HG02870 (cell line): Measurements from ENCODE around the gene CXCL14.

Source experiments
- ATAC-seq: cut with Tn5 transposase; IDR thresholded peaks from one replicate; pipeline ENCODE4 v1.9.1; 2021; ENCODE audit warnings: mild to moderate bottlenecking, moderate library complexity; ENCODE audit not compliant: unreplicated experiment

CXCL14 gene

DNA sequence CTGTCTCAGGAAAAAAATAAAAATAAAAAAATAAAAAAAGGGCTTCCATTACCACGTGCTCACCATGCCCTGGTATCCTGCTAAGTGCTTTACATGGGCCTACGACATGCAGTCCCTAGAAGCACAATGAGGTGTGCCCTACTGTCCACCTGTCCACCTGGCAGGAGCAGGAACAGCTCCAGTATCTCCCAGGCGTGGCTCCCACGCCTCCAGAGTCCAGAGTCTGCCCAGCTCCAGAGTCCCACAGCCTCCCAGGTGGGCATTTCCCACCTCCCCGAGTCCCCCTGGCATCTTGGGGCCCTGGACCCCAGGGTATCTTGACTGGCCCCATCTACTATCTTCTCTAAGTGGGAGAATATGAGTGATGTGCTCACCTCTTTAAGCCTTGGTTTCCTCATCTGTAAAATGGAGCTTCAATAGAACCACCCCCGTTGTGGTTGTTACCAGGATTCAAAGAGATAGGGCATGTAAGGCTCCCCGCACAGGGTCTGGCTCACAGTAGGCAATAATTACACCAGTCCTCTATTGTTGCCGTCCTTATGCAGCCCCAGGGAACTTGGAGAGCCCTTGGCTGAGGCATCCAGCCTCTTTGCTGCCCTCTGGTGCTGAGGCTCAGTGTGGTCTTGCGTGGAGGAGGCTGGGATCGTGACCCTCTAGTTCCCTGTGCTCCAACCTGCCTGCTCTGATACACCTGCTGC is 8.9 kb downstream of the CXCL14 start:
- no peak for ATAC-seq

DNA sequence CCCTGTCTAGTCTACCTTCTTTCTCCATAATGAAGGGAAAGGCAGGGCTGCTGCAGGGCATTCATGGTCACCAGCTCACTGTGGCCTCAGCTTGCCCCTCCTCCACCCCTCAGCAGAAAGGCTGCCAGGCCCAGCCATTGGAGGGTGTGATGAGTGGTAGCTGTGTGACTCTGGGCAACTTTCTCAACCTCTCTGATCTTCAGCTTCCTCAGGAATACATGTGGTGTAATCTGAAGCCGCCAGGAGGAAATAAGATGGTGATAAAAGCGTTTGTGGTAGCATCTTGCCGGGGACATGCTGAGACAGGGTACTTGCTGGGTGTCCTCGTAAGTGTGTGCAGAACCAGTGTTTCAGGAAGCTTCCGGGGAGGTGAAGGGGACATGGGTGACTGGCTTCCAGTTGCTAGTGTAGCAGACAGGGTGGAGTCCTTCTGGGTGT is 9.8 kb downstream of the CXCL14 start:
- ATAC-seq = no peak

DNA sequence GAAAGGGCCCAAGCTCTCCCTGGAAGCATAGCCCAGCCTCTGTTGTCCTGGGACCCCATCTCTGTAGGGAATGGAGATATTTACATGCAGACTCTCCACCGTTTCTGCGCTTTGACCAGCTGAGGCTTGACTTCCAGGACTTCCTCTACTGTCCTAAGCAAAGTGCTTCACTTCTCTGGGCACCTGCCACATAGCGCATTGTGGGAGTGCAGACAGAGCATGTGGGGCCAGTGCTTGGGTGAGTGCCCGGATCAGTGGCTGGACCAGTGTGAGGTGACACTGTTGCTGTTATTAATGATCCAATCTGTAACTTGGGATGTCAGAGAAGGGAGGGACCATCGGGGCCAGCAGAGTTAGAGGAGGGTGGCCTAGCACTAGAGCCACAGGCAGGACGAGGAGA is 10.5 kb downstream of the CXCL14 start:
- ATAC-seq = no peak

DNA sequence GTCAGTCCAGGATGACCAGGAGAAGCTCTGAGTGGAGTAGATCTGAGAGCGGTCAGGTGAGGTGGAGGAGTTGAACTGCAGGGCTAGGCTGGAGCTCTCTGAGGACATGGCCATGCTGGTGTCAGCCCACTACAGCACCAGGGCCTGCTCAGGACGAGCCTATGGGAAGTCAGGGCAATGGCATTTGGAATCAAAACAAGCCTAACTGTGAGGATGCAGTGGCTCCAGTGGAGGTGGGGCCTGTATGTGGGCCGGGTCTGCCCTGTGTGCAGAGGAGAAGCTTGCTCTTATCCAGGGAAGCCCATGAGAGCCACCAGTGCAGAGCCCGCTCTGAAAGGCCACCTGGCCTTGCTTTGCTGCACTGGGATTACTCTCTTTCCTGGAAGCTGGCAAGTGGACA is 11.1 kb downstream of the CXCL14 start:
- ATAC-seq = no peak

DNA sequence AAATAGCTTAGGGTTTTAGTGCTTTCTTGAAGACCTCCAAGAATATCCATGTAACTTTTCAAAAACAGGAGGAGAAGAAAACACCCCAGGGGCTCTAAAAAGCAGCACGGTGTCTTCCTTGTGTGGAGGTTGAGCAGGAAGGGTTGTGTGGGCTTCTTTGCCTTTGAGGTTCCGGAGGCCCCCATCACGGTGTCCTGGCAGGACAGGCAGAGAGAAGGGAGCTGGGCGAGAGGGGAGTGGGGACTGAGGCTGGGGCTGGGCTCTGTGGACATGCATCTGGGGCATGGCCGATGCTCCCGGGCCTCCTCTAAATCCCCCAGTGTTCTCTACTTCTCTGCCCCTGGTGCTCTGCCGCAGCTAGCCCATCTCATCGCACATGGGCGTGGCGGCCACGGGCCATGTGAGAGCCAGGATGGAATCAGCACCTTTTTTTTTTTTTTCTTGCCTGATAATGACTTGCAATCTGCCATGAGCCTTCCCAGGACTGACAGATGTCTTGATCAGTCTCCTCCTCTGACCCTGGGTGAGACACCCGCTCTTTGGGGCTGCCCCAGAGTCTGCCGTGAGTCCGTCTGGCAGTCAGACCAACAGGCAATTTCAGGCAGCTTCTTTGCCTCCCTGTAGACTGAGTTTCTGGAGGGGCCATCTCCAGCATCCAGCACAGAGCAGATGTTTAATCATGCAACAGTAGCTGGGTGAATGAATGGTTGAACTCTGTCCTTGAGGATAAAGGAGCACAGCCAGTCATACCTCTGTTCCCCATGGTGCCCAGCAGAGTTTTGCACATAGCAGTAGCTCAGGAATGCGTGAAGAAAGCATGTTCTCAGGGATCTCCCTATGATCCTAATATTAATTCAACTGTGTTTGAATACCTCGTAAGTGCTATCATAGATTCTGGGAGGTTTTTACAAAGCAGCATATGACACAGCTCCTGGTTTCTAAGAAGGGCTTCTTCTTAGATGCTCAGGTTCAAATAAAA is 12.1 kb downstream of the CXCL14 start:
- ATAC-seq = no peak

DNA sequence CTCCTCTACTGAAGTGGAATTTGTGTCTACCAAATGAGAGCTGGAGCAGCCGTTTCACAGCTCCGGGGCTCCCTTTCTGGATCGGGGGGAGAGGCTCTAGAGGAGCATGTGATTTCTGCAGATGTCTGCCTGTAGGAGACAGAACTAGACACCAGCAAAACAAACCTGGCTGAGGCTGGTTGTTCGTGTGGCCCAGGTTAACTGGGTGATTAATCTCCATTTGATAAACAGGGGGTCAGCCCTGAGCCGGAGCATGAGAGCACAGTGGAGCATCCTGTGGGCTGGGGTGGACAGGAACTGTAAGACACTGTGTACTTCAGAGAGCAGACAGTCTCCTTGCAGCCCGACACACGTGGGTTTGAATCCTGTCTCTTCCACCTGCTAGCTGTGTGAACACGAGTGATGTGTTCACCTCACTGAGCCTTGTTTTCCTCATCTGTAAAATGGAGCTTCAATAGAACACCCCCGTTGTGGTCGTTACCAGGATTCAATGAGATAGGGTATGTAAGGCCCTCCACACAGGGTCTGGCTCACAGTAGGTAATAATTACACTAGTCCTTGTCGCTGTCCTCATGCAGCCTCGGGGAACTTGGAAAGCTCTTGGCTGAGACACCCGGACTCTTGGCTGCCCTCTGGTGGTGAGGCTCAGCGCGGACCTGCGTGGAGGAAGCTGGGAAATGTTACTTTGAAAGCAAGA is 12.9 kb downstream of the CXCL14 start:
- ATAC-seq = no peak

DNA sequence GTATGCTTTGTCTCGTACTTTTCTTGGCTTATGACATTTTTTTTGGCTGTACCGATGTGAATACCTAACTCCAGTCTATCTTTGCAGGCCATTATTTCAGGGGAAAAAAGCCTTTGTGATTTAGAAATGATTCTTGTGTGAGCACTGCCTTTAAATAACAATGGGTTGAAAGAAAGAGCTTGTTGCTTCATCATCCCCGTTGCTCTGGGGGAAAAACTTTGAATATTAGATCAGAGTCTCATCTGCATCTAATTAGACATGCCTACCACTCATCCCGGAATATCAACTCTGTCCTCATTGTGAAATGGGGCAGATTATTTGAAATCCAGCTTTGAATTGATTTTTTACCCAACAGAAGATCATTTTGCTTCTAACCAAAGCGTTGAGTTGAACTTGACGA is 13.5 kb downstream of the CXCL14 start:
- no peak for ATAC-seq

DNA sequence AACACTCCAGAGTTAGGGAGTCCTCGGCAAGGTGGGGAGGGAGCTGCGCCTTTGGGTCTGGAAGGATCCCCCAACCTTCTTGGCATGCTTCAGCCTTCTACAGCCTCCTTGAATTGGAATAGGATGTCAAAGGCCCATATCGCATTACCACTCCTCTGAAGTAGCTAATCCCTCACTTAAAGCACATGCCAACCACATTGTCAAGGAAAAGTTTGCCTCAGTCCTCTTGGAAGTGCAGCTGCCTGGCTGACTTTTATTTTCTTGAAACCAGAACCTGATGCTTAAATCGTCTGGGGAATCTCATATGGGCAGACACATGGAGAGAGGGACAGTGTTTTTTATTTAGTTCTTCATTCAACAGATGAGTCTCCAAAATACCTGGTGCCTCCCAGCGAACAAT is 14.5 kb downstream of the CXCL14 start:
- no peak for ATAC-seq

DNA sequence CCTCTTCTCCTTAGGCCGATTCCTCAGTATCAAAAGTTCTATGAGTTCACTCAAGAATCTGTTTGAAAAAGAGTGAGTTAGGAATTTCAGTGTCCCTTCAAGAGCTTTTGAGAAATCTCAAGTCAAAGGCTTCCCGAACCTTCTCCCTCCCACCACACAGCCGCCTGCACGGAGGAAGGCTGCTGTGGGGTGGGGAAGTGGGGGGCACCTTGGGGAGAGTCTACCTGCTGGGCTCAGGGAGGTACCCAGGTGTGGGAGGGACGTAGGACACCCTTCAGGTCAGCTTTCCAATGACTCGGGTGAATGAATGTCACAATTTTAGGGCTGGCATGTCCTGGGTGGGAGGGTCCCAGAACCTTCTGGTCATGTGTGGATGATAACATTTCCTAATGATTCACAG is 17.5 kb downstream of the CXCL14 start:
- no peak for ATAC-seq

DNA sequence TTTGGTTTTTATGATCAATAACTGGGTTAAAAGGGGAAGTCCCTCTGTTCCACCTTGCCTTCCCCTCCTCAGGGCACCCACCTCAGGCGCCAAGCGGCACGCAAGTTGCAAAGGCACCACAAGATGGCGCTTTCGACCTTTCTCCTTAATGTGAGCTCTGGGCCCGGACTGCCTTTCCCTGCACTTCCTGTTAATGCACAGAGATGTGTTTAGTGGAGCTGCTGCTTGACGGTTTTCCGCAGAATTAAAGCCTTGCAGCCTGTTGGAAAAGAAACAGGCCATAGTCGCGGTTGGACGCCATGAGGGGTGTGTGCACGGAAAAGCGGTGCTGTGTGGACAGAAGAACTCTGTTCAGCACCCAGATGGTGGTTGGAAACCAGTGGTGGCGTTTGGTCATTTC is 17.9 kb downstream of the CXCL14 start:
- ATAC-seq = peak; percentile 91

DNA sequence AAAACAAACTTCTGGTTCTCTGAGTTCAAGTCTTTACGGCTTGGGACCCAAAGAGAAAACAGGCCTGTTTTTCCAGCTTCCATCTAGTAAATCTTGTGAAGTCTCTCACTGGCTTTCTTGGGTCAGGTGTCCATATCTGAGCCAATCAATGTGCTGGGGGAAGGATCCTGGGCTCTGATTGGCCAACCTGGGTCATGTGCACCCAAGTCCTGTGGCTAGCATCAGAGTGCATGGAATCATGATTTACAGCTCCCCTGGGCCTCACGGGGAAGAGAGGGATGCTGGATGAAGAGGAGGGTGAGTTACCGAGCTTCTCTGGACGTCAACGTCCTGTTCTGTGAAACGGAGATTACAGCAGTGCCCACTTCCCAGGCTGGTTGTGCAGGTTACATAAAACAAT is 19.4 kb downstream of the CXCL14 start:
- no peak for ATAC-seq

DNA sequence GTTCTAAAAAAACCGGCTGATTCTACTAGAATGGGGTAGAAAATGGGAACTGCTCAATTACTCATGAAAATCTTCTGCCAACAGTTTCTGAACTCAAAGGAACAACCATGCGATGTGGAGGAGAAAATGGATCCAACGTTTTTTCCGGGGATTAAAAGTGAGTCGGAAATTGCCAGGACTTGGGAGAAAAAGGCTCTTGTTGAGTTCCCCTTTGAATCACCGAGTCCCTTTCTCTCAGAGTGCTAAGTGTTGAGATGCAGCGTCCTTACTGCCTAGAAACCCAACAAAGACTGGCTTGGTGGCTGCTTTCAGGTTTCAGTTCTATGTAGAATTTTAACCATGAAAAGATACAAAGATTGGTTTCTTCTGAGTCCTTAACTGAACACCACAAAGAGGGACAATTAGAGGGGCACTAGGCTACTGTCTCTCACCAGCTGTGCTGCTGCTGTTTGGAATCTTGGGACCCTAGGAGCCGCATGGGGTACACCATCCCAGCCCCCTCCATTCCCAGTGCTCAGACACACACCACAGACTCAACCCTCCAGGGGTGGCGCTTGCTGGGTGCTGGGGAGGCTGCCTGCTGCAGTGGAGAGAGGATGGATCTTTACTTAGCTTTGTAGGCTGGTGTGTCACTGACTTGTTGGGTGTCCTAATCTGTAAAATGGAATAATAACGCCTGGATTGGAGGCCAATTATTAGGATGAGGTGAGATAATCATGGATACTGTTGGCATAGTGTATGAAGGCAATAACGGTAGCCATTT is 21.5 kb downstream of the CXCL14 start:
- no peak for ATAC-seq

DNA sequence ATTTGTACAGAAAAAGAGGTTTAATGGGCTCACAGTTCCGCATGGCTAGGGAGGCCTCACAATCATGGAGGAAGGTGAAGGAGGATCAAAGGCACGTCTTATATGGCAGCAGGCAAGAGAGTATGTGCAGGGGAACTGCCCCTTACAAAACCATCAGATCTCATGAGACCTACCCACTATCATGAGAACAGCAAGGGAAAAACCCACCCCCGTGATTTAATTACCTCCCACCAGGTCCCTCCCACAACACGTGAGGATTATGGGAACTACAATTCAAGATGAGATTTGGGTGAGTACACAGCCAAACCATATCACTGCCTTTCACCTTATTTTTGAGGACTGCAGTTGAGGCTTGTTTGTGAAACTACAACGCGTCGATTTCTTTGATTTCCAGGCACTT is 22.2 kb downstream of the CXCL14 start:
- ATAC-seq = no peak

DNA sequence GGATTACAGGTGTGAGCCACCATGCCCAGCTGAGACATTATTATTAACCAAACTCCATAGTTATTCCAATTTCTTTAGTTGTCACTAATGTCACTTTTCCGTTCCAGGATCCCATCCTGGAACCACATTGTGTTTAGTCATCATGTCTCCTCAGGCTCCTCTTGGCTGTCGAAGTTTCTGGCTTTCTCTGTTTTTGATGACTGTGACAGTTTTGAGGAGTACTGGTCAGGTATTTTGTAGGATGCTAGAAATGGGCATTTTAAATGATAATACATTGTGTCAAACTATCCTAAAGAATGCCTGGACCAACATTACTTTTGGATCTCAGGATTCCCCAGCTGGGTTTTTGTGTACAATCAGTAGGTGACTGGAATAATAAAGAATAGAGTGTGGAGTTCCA is 23.3 kb downstream of the CXCL14 start:
- no peak for ATAC-seq

DNA sequence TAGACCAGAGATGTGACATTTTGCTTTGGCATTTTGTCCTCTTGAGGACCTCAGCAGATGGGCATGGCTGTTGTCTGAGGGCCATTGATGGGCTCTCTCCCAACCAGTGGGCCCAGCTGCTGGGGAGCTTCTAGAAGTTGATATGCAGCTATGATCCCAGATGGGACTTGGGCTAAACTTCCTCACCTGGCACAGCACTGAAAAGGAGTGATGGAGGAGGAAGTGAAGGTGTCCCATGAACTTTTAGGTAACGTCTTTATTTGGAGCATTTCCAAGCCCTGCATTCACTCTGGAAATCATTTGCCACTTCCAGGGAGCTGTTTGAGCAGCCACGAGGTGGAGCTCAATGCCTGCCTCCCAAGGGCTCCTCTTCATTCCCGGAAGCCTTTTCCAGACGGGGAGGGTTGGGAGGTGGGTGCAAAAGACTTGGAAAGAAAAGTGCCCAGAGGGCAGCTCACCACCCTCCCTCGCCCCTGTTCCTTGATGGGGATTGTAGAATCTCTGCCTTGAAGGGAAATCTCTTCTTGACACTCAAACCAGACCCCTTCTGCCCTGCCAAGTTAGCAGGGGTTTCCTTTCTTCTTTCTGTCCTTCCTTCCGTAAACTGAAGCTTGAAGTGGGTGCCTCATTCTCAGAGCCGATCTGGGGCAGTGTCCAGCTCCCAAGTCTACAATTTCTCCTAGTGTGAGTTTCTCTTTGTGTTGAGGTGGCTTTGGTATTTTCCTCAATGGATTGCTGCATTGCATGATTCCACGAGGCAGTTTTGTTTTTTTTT is 24.9 kb downstream of the CXCL14 start:
- ATAC-seq = no peak

DNA sequence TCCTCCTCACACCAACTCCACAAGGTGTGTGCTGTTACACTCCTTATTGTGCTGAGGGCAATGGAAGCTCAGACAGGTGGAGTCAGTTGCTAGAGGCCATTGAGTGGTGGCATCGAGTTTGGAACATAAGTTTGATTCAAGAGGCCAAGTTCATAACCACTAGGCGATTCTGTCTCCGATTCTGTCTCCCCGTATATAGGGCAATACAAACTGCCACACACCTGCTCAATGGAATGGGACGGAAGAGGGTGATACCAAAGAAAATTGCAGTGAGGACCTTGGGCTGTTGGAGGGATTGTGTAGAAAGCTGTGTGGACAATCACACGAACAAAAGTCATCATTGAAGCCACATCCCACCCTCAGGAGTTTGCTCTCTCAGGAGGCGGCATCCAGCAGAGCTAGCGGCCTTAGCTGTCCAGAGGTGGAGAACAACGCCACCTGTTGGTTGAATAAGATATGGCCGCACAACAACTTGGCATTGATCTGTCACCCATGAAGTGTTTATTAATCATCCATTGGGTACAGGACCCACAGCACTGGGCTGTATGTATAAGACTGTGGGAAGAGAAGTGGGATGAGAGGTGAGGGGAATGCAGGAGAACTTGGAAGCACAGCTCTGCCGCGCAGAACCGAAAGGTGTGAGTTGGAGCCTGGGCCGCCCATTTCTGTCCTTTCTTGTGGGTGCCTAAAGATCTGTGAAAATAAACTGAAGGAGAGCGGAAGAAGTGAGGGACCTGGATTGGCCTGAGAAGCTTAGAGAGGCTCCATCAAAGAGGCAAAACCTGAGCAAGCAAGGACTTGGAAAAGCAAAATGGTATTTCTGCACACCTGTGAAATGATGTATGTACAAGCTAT is 27.0 kb downstream of the CXCL14 start:
- peak; percentile 70 for ATAC-seq

DNA sequence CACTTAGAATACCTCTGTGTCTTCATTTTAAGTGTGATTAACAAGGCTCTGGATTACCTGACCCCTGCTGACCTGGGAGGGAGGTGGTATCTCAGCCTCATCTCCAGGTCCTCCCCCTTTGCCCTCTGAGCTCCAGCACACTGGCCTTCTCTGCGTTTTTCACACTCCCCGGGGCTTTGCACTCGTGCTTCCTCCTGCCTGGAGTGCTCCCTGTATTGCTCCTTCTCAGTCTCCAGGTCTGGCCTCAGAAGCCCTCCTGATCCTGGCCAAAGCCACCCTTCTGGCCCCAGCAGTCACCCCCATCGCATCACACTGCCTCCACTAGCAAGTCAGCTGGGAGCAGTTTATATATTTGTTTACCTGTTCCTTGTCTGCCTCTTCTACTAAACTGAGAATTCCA is 29.4 kb downstream of the CXCL14 start:
- ATAC-seq = no peak

DNA sequence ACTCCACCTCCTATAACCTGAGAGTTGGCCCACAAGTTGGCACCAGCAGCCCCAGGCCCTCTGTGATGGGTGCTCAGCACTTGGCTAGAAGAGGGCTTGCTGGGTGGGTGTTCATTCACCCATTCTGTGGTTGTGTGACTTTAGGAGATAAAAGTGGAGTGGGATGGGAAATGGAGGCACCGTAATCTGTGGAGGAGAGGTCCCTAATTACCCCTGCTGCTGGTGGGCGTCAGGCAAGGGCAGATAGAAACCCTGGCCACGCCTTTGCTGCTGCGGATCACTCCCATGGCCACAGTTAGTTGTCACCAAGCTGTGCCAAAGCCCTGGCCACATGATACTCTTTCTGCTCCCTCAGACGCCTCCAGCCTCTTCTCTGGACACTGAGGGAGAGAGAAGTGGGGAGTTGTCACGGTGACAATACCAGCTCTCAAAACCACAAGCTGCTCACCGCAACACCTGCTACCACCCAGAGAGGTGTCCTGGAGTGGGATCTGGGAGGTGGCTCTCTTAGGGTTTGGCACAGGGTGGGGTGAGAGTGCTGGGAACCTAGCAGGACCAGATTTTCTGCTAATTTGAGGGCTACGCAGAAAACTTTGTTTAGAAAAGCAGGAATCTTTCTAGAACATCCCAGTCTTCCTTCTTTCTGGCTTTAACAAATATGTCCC is 31.1 kb downstream of the CXCL14 start:
- no peak for ATAC-seq

DNA sequence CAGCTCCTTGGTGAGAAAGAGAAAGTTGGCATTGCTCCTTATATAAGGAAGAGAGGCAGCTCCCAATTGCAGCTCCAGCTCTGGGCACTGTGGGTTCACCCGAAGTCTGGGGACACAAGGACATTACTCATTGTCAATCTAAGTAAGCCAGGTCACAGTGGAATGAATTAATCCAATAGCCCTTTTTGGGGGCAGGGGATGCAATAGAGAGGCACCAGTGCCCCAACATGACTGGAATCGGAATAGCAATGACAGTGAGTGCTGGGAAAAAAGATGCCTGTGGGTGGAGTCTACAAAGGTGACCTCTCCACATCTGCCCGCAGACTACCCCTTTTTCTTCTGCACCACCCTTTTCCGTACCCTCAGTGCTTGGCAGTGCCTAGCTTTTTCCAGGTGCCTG is 31.9 kb downstream of the CXCL14 start:
- ATAC-seq = no peak
